A204.1 (cell line): ENCODE data around the gene CDK14.
A peak's percentile ranks its signal among the peaks of the same experiment; 100 is the strongest.

ENCODE experiments used
- FAIRE-seq: peaks from 2 replicates; lab custom pipeline; 2012; peaks lifted over from hg19 to GRCh38; lab: Jason Lieb, UNC

The CDK14 gene

GRCh38 chr7:90846192-90846591 is 250.1 kb downstream of the CDK14 start:
- FAIRE-seq = no peak

- no peak for FAIRE-seq
Observed at GRCh38 chr7:90850066-90850465, 253.9 kb downstream of the CDK14 start.

GRCh38 chr7:90850471-90850870 is 254.3 kb downstream of the CDK14 start:
- no peak for FAIRE-seq

GRCh38 chr7:90853205-90853604 is 257.1 kb downstream of the CDK14 start:
- no peak for FAIRE-seq

GRCh38 chr7:90856351-90857070 is 260.4 kb downstream of the CDK14 start:
- FAIRE-seq = no peak

- no peak for FAIRE-seq
Observed at GRCh38 chr7:90857603-90858002, 261.5 kb downstream of the CDK14 start.

- FAIRE-seq = no peak
Observed at GRCh38 chr7:90858546-90858945, 262.4 kb downstream of the CDK14 start.

- no peak for FAIRE-seq
Observed at GRCh38 chr7:90859521-90859920, 263.4 kb downstream of the CDK14 start.

- FAIRE-seq = peak; percentile 25
Observed at GRCh38 chr7:90864088-90864487, 268.0 kb downstream of the CDK14 start.

GRCh38 chr7:90869335-90869734 is 273.2 kb downstream of the CDK14 start:
- FAIRE-seq = no peak

- no peak for FAIRE-seq
Observed at GRCh38 chr7:90876701-90877100, 280.6 kb downstream of the CDK14 start.

GRCh38 chr7:90877201-90877600 is 281.1 kb downstream of the CDK14 start:
- FAIRE-seq = no peak

GRCh38 chr7:90879924-90880323 is 283.8 kb downstream of the CDK14 start:
- no peak for FAIRE-seq

GRCh38 chr7:90886416-90886815 is 290.3 kb downstream of the CDK14 start:
- no peak for FAIRE-seq

GRCh38 chr7:90889210-90889609 is 293.1 kb downstream of the CDK14 start:
- no peak for FAIRE-seq

- no peak for FAIRE-seq
Observed at GRCh38 chr7:90889644-90890043, 293.5 kb downstream of the CDK14 start.

GRCh38 chr7:90891529-90891928 is 295.4 kb downstream of the CDK14 start:
- FAIRE-seq = no peak

- FAIRE-seq = no peak
Observed at GRCh38 chr7:90892213-90892612, 296.1 kb downstream of the CDK14 start.

- FAIRE-seq = no peak
Observed at GRCh38 chr7:90894122-90894521, 298.0 kb downstream of the CDK14 start.

GRCh38 chr7:90896458-90896857 is 300.3 kb downstream of the CDK14 start:
- FAIRE-seq = no peak

- no peak for FAIRE-seq
Observed at GRCh38 chr7:90897961-90898469, 301.9 kb downstream of the CDK14 start.

GRCh38 chr7:90900628-90901356 is 304.7 kb downstream of the CDK14 start:
- FAIRE-seq = no peak

- FAIRE-seq = no peak
Observed at GRCh38 chr7:90903841-90904240, 307.7 kb downstream of the CDK14 start.

- FAIRE-seq = no peak
Observed at GRCh38 chr7:90910136-90910535, 314.0 kb downstream of the CDK14 start.
